Stomach (tissue), 4 donors: ENCODE results near the gene GPR82.

Source experiments
- POLR2AphosphoS5 ChIP-seq, 3 donors: sonication (generic); formaldehyde crosslinking; IDR thresholded peaks; one replicate each; pipeline ENCODE4 v1.6.1; 2016; ENCODE audit warnings: antibody characterized with exemption in 3 of 3
- TF ChIP-seq, protein P1 (sequence below), 7 experiments: fragments of 450-650 bp in 4 of 7; fragments of 200-600 bp in 3 of 7; sonication (generic) in 3 of 7; IDR thresholded peaks; one replicate each; pipeline ENCODE4 v1.5.1; 2016 to 2019; ENCODE audit warnings: antibody characterized with exemption in 7 of 7, control low read depth in 2 of 7, mild to moderate bottlenecking in 1 of 7

DNA sequence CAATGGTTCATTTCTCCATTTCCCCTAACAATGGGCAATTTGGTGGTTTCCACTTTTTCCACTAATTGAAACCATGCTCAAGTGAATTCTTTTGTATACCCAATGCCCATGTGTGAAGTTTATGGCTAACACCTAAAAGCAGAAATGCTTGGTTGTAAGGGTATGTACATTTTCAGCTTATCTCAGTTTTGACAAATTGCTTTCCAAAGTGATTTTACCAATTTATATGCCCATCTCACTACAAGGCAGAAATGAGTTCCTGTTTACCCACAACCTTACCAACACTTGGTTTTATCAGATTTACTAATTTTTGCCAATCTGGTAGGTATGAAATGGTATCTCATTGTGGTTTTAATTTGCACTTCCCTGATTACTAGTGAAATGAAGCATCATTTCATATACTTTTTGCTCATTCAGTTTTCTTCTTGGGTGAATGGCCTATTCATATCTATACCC, 20.4 kb upstream of the GPR82 start:
- TF ChIP-seq POLR2AphosphoS5 (IDR thresholded peaks at IDR 0.05): no peak
- TF ChIP-seq, protein P1, sequence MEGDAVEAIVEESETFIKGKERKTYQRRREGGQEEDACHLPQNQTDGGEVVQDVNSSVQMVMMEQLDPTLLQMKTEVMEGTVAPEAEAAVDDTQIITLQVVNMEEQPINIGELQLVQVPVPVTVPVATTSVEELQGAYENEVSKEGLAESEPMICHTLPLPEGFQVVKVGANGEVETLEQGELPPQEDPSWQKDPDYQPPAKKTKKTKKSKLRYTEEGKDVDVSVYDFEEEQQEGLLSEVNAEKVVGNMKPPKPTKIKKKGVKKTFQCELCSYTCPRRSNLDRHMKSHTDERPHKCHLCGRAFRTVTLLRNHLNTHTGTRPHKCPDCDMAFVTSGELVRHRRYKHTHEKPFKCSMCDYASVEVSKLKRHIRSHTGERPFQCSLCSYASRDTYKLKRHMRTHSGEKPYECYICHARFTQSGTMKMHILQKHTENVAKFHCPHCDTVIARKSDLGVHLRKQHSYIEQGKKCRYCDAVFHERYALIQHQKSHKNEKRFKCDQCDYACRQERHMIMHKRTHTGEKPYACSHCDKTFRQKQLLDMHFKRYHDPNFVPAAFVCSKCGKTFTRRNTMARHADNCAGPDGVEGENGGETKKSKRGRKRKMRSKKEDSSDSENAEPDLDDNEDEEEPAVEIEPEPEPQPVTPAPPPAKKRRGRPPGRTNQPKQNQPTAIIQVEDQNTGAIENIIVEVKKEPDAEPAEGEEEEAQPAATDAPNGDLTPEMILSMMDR (IDR thresholded peaks at IDR 0.05): no peak
